Measurements from ENCODE around the gene MAP7D3. TPM values are rescaled to one million over a fixed set of nuclear protein-coding genes. Genes with fewer than 3 reads are reported as not detected.

The MAP7D3 gene
- total and polyA plus RNA-seq, 9 of the 15 experiments (the other 6 are each of a cell fraction or from before 2014, with no cell fraction given), result 9.4 to 27.7 (median 14.0) TPM

GRCh38 chrX:136194536-136194935 lies 56.7 kb downstream of the MAP7D3 start:
- no peak for ATAC-seq
- TF ChIP-seq JUNB (CRISPR knock-in tag; conservative IDR thresholded peaks at IDR 0.05), result no peak
- no peak for TF ChIP-seq PATZ1 (CRISPR knock-in tag; IDR thresholded peaks at IDR 0.05; ENCODE audit: borderline replicate concordance)
- TF ChIP-seq MAFG (tag; conservative IDR thresholded peaks at IDR 0.05), result no peak
- no peak for TF ChIP-seq CBX1 (IDR thresholded peaks at IDR 0.05; ENCODE audit: low read depth)
- TF ChIP-seq CBX5 (IDR thresholded peaks at IDR 0.05; ENCODE audit: borderline replicate concordance, low read depth), result no peak
- TF ChIP-seq TAL1 (IDR thresholded peaks at IDR 0.05), result no peak
- TF ChIP-seq, protein P1, sequence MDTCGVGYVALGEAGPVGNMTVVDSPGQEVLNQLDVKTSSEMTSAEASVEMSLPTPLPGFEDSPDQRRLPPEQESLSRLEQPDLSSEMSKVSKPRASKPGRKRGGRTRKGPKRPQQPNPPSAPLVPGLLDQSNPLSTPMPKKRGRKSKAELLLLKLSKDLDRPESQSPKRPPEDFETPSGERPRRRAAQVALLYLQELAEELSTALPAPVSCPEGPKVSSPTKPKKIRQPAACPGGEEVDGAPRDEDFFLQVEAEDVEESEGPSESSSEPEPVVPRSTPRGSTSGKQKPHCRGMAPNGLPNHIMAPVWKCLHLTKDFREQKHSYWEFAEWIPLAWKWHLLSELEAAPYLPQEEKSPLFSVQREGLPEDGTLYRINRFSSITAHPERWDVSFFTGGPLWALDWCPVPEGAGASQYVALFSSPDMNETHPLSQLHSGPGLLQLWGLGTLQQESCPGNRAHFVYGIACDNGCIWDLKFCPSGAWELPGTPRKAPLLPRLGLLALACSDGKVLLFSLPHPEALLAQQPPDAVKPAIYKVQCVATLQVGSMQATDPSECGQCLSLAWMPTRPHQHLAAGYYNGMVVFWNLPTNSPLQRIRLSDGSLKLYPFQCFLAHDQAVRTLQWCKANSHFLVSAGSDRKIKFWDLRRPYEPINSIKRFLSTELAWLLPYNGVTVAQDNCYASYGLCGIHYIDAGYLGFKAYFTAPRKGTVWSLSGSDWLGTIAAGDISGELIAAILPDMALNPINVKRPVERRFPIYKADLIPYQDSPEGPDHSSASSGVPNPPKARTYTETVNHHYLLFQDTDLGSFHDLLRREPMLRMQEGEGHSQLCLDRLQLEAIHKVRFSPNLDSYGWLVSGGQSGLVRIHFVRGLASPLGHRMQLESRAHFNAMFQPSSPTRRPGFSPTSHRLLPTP (IDR thresholded peaks at IDR 0.05; ENCODE audit: borderline replicate concordance, extremely low read depth, insufficient read length), result no peak
- no peak for TF ChIP-seq AFF1 (IDR thresholded peaks at IDR 0.05; ENCODE audit: low read depth in 1 of 2, partially characterized antibody in 2 of 2)
- no peaks in the 10 kb centered on the region for H4K20me1 ChIP-seq (replicated peaks; ENCODE audit: control insufficient read depth, insufficient read depth, low read length)
- BruUV-seq (replicated peaks), result no TSS peak
- no peak overlapping the region for H3K4me2 ChIP-seq (ENCODE audit: insufficient read depth, low read length)
- H3K9me1 ChIP-seq (ENCODE audit: control insufficient read depth, insufficient read depth, low read length), result no peaks in the 10 kb centered on the region
- H3K9ac ChIP-seq (ENCODE audit: insufficient read depth in 1 of 2, low read depth in 2 of 2, low read length in 2 of 2), result no peak overlapping the region
- POLR2A ChIA-PET, result no interaction called here
- H2AFZ ChIP-seq (ENCODE audit: low read depth, low read length), result no peak overlapping the region
- no peaks in the 10 kb centered on the region for H3K9me3 ChIP-seq (replicated peaks; ENCODE audit: control insufficient read depth, insufficient read depth, low read depth, low read length)
- WGBS (ENCODE audit: insufficient coverage, low coverage, missing lambda C conversion rate), result 0% methylated on average over 2 of the region's 2 CpGs
- H3K27me3 ChIP-seq (ENCODE audit: control insufficient read depth in 2 of 2, insufficient read depth in 2 of 2, low read length in 2 of 2), result peaks cover 0 to 18% of the 10 kb centered on the region in 2 experiments; a peak in 4 of 5 replicates
- intact Hi-C loops (cut with micrococcal nuclease) (no loop called here), in situ Hi-C loops (cut with MboI) (no loop called here)
- no peak overlapping the region for H3K4me3 ChIP-seq
- no peak for DNase-seq (ENCODE audit: extremely low read depth in 1 of 4, low spot score in 3 of 4)
- FAIRE-seq, result no peak
- no peak overlapping the region for H3K27ac ChIP-seq (ENCODE audit: extremely low read depth, low read depth, low read length)
- no peaks in the 10 kb centered on the region for H3K79me2 ChIP-seq (ENCODE audit: control insufficient read depth, insufficient read depth, low read length)
- no peaks in the 10 kb centered on the region for H3K36me3 ChIP-seq (ENCODE audit: control insufficient read depth, insufficient read depth, low read length)
- CTCF ChIA-PET (ENCODE audit: low intra/inter-chr PET ratio), result no interaction called here
- no peaks in the 10 kb centered on the region for H3K4me1 ChIP-seq (replicated peaks in 1 of 2; ENCODE audit: control insufficient read depth in 2 of 2, insufficient read depth in 2 of 2, low read length in 2 of 2)
